IPS DF 19.7 (cell line): ENCODE data around the gene FOLR2.

Source experiments
- DNase-seq: peaks from one replicate; pipeline ENCODE4 v3.0.0-alpha.2; 2013; ENCODE audit warnings: low read depth, low spot score

Gene FOLR2

GRCh38 chr11:72229925-72230763 lies 13.6 kb downstream of the FOLR2 start:
- DNase-seq = no peak

- DNase-seq = no peak
Measured at GRCh38 chr11:72230764-72231365, 14.3 kb downstream of the FOLR2 start.

- DNase-seq = no peak
Measured at GRCh38 chr11:72231396-72232259, 15.0 kb downstream of the FOLR2 start.

GRCh38 chr11:72232260-72233055 lies 15.9 kb downstream of the FOLR2 start:
- DNase-seq = no peak

GRCh38 chr11:72233056-72233772 lies 16.6 kb downstream of the FOLR2 start:
- no peak for DNase-seq

- no peak for DNase-seq
Measured at GRCh38 chr11:72233773-72234513, 17.3 kb downstream of the FOLR2 start.

GRCh38 chr11:72234514-72234830 lies 17.9 kb downstream of the FOLR2 start:
- DNase-seq = no peak

GRCh38 chr11:72234920-72235319 lies 18.3 kb downstream of the FOLR2 start:
- DNase-seq = no peak

- DNase-seq = no peak
Measured at GRCh38 chr11:72235351-72236057, 18.9 kb downstream of the FOLR2 start.

- DNase-seq = no peak
Measured at GRCh38 chr11:72236083-72236697, 19.6 kb downstream of the FOLR2 start.

GRCh38 chr11:72236774-72237111 lies 20.1 kb downstream of the FOLR2 start:
- no peak for DNase-seq

- DNase-seq = no peak
Measured at GRCh38 chr11:72237112-72237931, 20.7 kb downstream of the FOLR2 start.

GRCh38 chr11:72238040-72238450 lies 21.5 kb downstream of the FOLR2 start:
- peak; percentile 84 for DNase-seq

GRCh38 chr11:72238492-72239312 lies 22.1 kb downstream of the FOLR2 start:
- no peak for DNase-seq

GRCh38 chr11:72239313-72239848 lies 22.8 kb downstream of the FOLR2 start:
- DNase-seq = no peak

GRCh38 chr11:72239849-72240460 lies 23.4 kb downstream of the FOLR2 start:
- no peak for DNase-seq
